HepG2 (cell line): ENCODE data around the gene GSDMA. TPM values are rescaled to one million over a fixed set of nuclear protein-coding genes. Genes with fewer than 3 reads are reported as not detected.

Experiments
- ARID2 ChIP-seq: sonication (generic); formaldehyde crosslinking; IDR thresholded peaks from 2 replicates; pipeline ENCODE4 v1.8.1; 2022; ENCODE audit warnings: mild to moderate bottlenecking, missing genetic modification reagents, borderline replicate concordance
- BRF2 ChIP-seq: sonication (generic); formaldehyde crosslinking; IDR thresholded peaks from 2 replicates; pipeline ENCODE4 v1.8.1; 2022; ENCODE audit warnings: mild to moderate bottlenecking, missing genetic modification reagents
- EZH2 ChIP-seq: conservative IDR thresholded peaks from 2 replicates; pipeline ENCODE4 v1.6.1; 2012; ENCODE audit warnings: mild to moderate bottlenecking, low read depth, low read length, moderate library complexity
- GPN1 ChIP-seq: sonication (generic); formaldehyde crosslinking; IDR thresholded peaks from 2 replicates; pipeline ENCODE4 v1.5.1; 2020; ENCODE audit warnings: missing genetic modification reagents, borderline replicate concordance
- HNRNPK ChIP-seq: fragments of 200-400 bp; formaldehyde crosslinking; IDR thresholded peaks from 2 replicates; pipeline ENCODE4 v1.6.1; 2018; ENCODE audit warnings: low read length, low read depth, moderate library complexity, mild to moderate bottlenecking; ENCODE audit not compliant: poor library complexity, severe bottlenecking
- HOXA9 ChIP-seq: sonication (generic); formaldehyde crosslinking; IDR thresholded peaks from 2 replicates; pipeline ENCODE4 v1.8.1; 2022; ENCODE audit warnings: missing genetic modification reagents, mild to moderate bottlenecking, moderate library complexity, borderline replicate concordance
- KLF6 ChIP-seq: IDR thresholded peaks from 2 replicates; pipeline ENCODE4 v1.8.0; 2016; ENCODE audit warnings: missing biosample characterization, missing genetic modification reagents
- MEIS1 ChIP-seq: sonication (generic); formaldehyde crosslinking; IDR thresholded peaks from 2 replicates; pipeline ENCODE4 v1.9.0; 2021; ENCODE audit warnings: mild to moderate bottlenecking, missing genetic modification reagents, moderate library complexity, borderline replicate concordance
- NR2F6 ChIP-seq, 2 experiments: IDR thresholded peaks; 2 replicates each; pipeline ENCODE4 v1.6.1; 2016; ENCODE audit warnings: antibody characterized with exemption in 1 of 2, mild to moderate bottlenecking in 1 of 2
- SNRNP70 ChIP-seq: fragments of 200-400 bp; formaldehyde crosslinking; IDR thresholded peaks from 2 replicates; pipeline ENCODE4 v1.6.1; 2017; ENCODE audit warnings: mild to moderate bottlenecking, low read depth, low read length, moderate library complexity
- ZBTB25 ChIP-seq: IDR thresholded peaks from 2 replicates; pipeline ENCODE4 v1.6.1; 2018; ENCODE audit warnings: missing genetic modification reagents
- ZNF337 ChIP-seq: sonication (generic); formaldehyde crosslinking; IDR thresholded peaks from 2 replicates; pipeline ENCODE4 v1.5.1; 2020; ENCODE audit warnings: missing genetic modification reagents, low read depth, mild to moderate bottlenecking, borderline replicate concordance
- ZNF747 ChIP-seq: sonication (generic); formaldehyde crosslinking; IDR thresholded peaks from 2 replicates; pipeline ENCODE4 v1.8.1; 2023; ENCODE audit warnings: missing genetic modification reagents, mild to moderate bottlenecking, borderline replicate concordance
- polyA plus RNA-seq, 8 experiments: library from polyadenylated mRNA; depleted of rRNA in 3 of 8; stranded (reverse) in 7 of 8; unstranded in 1 of 8; fragments of >200 nt; fragmentation: Illumina TruSeq in 4 of 8; extraction: Trizol in 4 of 8; gene quantifications; 2 replicates each; pipeline versions ENCODE4 v1.2.1 to v1.2.3, GENCODE V29; 2011 to 2016; ENCODE audit warnings: low read depth in 4 of 8, missing spikeins in 1 of 8, mixed read lengths in 1 of 8; ENCODE audit not compliant: insufficient read depth in 1 of 8
- total RNA-seq, 5 experiments: library from RNA; depleted of rRNA; stranded (reverse); fragments of >200 nt; fragmentation: Illumina TruSeq; extraction: Trizol; gene quantifications; 2 replicates each; pipeline ENCODE4 v1.2.3, GENCODE V29; 2016; ENCODE audit warnings: low read depth in 1 of 5
- TF ChIP-seq, protein P1 (sequence below): sonication (generic); formaldehyde crosslinking; IDR thresholded peaks from 2 replicates; pipeline ENCODE4 v1.9.0; 2021; ENCODE audit warnings: missing genetic modification reagents, borderline replicate concordance
- TF ChIP-seq, protein P2 (sequence below): sonication (generic); formaldehyde crosslinking; IDR thresholded peaks from 2 replicates; pipeline ENCODE4 v1.4.0; 2020; ENCODE audit warnings: missing genetic modification reagents
- TF ChIP-seq, protein P3 (sequence below): sonication (generic); formaldehyde crosslinking; IDR thresholded peaks from 2 replicates; pipeline ENCODE4 v1.5.0; 2020; ENCODE audit warnings: mild to moderate bottlenecking, missing genetic modification reagents
- TF ChIP-seq, protein P4 (sequence below): sonication (generic); formaldehyde crosslinking; IDR thresholded peaks from 2 replicates; pipeline ENCODE4 v1.8.1; 2023; ENCODE audit warnings: mild to moderate bottlenecking, moderate library complexity, missing genetic modification reagents

GSDMA gene
- total and polyA plus RNA-seq, 2 of the 13 experiments (the other 11 are each of a cell fraction or from before 2014, with no cell fraction given): not detected

DNA sequence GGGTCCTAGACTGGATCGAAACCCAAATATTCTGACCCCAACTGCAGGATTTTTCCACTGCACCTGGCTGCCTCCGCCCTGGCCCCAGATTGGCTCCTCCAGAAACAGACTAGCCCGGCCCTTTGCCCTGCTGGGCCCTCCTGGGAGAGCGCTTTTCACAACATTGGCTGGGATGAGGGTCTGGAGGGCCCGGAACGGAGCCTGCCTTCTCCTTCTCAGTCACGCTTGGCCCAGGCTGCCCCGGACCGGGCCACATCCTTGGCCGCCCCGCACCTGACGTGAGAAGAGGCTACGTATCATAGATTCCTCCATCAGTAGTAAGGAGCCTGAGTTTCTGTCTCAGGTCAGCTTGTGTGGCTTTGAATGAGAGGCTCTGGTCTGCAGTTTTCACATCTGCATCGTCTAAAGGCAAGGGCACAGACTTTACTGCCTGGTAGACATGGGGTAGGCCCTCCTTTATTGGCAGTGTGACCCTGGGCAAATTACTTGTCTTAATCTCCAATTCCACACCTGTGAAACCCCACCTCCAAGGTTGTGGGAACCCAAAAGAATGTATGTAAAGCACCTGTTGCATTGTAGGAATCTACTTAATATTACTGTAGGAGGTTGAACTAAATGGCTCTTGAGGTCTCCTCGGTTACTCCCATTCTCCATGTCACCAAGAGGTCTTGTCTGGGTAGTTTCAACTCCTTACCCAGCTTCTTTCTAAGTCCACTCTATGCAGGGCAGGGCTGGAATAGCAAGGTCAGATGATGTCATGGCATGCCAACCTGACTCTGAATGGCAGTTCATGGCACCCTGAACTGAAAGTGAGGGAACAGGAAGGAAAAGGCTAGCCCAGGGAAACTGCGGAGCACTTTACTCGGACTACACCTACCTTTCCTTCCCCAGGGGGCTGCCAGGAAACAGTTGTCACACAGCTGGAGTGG lies 34.6 kb upstream of the GSDMA start (continued):
- TF ChIP-seq, protein P1, sequence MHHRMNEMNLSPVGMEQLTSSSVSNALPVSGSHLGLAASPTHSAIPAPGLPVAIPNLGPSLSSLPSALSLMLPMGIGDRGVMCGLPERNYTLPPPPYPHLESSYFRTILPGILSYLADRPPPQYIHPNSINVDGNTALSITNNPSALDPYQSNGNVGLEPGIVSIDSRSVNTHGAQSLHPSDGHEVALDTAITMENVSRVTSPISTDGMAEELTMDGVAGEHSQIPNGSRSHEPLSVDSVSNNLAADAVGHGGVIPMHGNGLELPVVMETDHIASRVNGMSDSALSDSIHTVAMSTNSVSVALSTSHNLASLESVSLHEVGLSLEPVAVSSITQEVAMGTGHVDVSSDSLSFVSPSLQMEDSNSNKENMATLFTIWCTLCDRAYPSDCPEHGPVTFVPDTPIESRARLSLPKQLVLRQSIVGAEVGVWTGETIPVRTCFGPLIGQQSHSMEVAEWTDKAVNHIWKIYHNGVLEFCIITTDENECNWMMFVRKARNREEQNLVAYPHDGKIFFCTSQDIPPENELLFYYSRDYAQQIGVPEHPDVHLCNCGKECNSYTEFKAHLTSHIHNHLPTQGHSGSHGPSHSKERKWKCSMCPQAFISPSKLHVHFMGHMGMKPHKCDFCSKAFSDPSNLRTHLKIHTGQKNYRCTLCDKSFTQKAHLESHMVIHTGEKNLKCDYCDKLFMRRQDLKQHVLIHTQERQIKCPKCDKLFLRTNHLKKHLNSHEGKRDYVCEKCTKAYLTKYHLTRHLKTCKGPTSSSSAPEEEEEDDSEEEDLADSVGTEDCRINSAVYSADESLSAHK (CRISPR knock-in tag): no peak
- TF ChIP-seq HNRNPK (no peak), ARID2 (CRISPR knock-in tag) (peak; percentile 91; the same call in 1 of the 2 replicates), NR2F6 (IDR thresholded peaks at IDR 0.05) (no peak; the same call in 1 of the 2 replicates), NR2F6 (CRISPR knock-in tag; IDR thresholded peaks at IDR 0.05) (no peak), HOXA9 (no peak), KLF6 (no peak), MEIS1 (no peak), EZH2 (no peak), ZBTB25 (no peak), SNRNP70 (no peak), GPN1 (CRISPR knock-in tag) (no peak), BRF2 (CRISPR knock-in tag) (no peak), ZNF747 (CRISPR knock-in tag) (no peak), ZNF337 (CRISPR knock-in tag) (no peak)
- TF ChIP-seq, protein P2, sequence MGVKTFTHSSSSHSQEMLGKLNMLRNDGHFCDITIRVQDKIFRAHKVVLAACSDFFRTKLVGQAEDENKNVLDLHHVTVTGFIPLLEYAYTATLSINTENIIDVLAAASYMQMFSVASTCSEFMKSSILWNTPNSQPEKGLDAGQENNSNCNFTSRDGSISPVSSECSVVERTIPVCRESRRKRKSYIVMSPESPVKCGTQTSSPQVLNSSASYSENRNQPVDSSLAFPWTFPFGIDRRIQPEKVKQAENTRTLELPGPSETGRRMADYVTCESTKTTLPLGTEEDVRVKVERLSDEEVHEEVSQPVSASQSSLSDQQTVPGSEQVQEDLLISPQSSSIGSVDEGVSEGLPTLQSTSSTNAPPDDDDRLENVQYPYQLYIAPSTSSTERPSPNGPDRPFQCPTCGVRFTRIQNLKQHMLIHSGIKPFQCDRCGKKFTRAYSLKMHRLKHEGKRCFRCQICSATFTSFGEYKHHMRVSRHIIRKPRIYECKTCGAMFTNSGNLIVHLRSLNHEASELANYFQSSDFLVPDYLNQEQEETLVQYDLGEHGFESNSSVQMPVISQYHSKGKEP (CRISPR knock-in tag): no peak
- TF ChIP-seq, protein P3, sequence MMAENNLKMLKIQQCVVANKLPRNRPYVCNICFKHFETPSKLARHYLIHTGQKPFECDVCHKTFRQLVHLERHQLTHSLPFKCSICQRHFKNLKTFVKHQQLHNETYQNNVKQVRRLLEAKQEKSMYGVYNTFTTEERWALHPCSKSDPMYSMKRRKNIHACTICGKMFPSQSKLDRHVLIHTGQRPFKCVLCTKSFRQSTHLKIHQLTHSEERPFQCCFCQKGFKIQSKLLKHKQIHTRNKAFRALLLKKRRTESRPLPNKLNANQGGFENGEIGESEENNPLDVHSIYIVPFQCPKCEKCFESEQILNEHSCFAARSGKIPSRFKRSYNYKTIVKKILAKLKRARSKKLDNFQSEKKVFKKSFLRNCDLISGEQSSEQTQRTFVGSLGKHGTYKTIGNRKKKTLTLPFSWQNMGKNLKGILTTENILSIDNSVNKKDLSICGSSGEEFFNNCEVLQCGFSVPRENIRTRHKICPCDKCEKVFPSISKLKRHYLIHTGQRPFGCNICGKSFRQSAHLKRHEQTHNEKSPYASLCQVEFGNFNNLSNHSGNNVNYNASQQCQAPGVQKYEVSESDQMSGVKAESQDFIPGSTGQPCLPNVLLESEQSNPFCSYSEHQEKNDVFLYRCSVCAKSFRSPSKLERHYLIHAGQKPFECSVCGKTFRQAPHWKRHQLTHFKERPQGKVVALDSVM (CRISPR knock-in tag): no peak
- TF ChIP-seq, protein P4, sequence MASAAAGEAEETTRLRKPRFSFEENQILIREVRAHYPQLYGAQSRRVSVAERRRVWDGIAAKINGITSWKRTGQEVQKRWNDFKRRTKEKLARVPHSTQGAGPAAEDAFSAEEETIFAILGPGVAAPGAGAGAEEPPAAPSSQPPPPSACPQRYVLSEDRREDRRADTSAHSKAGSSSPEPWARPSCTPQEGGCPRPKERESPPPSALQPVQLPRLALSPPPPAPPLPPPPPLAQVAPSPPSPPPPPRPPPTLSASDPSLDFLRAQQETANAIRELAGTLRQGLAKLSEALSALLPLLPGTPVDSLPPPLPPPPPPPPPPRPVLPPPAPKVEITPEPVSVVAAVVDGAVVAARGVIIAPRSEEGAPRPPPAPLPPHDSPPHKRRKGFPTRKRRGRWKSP: 0 out of 2 replicates have a peak, but pooled peaks have one; percentile 47
